WTC11 (cell line): ENCODE results near the gene SEPTIN8. TPM values are rescaled to one million over a fixed set of nuclear protein-coding genes. Genes with fewer than 3 reads are reported as not detected.

Experiments used
- ATAC-seq: fragments of 200-7000 bp; cut with Tn5 transposase; 2 replicates; pipeline ENCODE4 v1.10.0; 2021; ENCODE audit warnings: mild to moderate bottlenecking, moderate library complexity
- CTCF ChIA-PET: fragments of 300-600 bp; sonication (Branson Sonifier 250); formaldehyde crosslinking; loops from one replicate; lab custom pipeline; 2021; ENCODE audit warnings: antibody characterized with exemption; lab: Charles Lee
- POLR2A ChIA-PET: fragments of 350-600 bp; sonication (Branson Sonifier 250); formaldehyde crosslinking; loops from one replicate; lab custom pipeline; 2021; ENCODE audit warnings: antibody characterized with exemption; lab: Charles Lee
- DNase-seq: peaks from one replicate; pipeline ENCODE4 v3.0.0; 2021; ENCODE audit warnings: low spot score
- H3K27ac Mint-ChIP-seq: 2 replicates; pipeline ENCODE4 v1.8.0; 2021; ENCODE audit warnings: mixed read lengths
- H3K27me3 Mint-ChIP-seq: 2 replicates; pipeline ENCODE4 v1.8.0; 2021; ENCODE audit warnings: low read depth, mild to moderate bottlenecking, moderate library complexity, mixed read lengths
- H3K36me3 Mint-ChIP-seq: 2 replicates; pipeline ENCODE4 v1.8.0; 2021; ENCODE audit warnings: mixed read lengths
- H3K4me1 Mint-ChIP-seq: 2 replicates; pipeline ENCODE4 v1.8.0; 2022; ENCODE audit warnings: mixed read lengths
- H3K4me3 Mint-ChIP-seq: 2 replicates; pipeline ENCODE4 v1.8.0; 2021; ENCODE audit warnings: mild to moderate bottlenecking, moderate library complexity, mixed read lengths
- H3K9me3 Mint-ChIP-seq: 2 replicates; pipeline ENCODE4 v1.8.0; 2021; ENCODE audit warnings: mixed read lengths
- ATF6 ChIP-seq: sonication (generic); formaldehyde crosslinking; IDR thresholded peaks from 2 replicates; pipeline ENCODE4 v1.8.1; 2023; ENCODE audit warnings: mild to moderate bottlenecking, missing genetic modification reagents
- CREB1 ChIP-seq: sonication (generic); formaldehyde crosslinking; IDR thresholded peaks from 2 replicates; pipeline ENCODE4 v1.8.0; 2023; ENCODE audit warnings: mild to moderate bottlenecking, missing genetic modification reagents
- CTCF ChIP-seq: fragments of 200-600 bp; IDR thresholded peaks from 2 replicates; pipeline ENCODE4 v1.8.0; 2022; ENCODE audit warnings: antibody characterized with exemption
- ELF4 ChIP-seq: sonication (generic); formaldehyde crosslinking; IDR thresholded peaks from 2 replicates; pipeline ENCODE4 v1.8.1; 2022; ENCODE audit warnings: low read depth, mild to moderate bottlenecking, moderate library complexity, missing genetic modification reagents
- ERG ChIP-seq: fragments of 250-450 bp; sonication (Bioruptor Pico); IDR thresholded peaks from 2 replicates; pipeline ENCODE4 v1.8.0; 2021; ENCODE audit warnings: mild to moderate bottlenecking
- ETV6 ChIP-seq: sonication (generic); formaldehyde crosslinking; IDR thresholded peaks from 2 replicates; pipeline ENCODE4 v1.8.1; 2022; ENCODE audit warnings: mild to moderate bottlenecking, missing genetic modification reagents
- FOXJ3 ChIP-seq: sonication (generic); formaldehyde crosslinking; IDR thresholded peaks from 2 replicates; pipeline ENCODE4 v1.9.0; 2021; ENCODE audit warnings: missing genetic modification reagents, mild to moderate bottlenecking, borderline replicate concordance
- FOXP1 ChIP-seq: sonication (generic); formaldehyde crosslinking; IDR thresholded peaks from 2 replicates; pipeline ENCODE4 v1.8.0; 2022; ENCODE audit warnings: missing genetic modification reagents, mild to moderate bottlenecking, moderate library complexity, borderline replicate concordance
- GABPB1 ChIP-seq: sonication (generic); formaldehyde crosslinking; IDR thresholded peaks from 2 replicates; pipeline ENCODE4 v1.8.1; 2023; ENCODE audit warnings: mild to moderate bottlenecking, missing genetic modification reagents
- GTF2I ChIP-seq: fragments of 250-450 bp; sonication (Bioruptor Pico); conservative IDR thresholded peaks from 2 replicates; pipeline ENCODE4 v1.4.0; 2021; ENCODE audit warnings: mild to moderate bottlenecking
- JAZF1 ChIP-seq: fragments of 250-450 bp; sonication (Bioruptor Pico); IDR thresholded peaks from 2 replicates; pipeline ENCODE4 v1.9.0; 2021; ENCODE audit warnings: moderate library complexity, mild to moderate bottlenecking, inconsistent platforms
- NR2C2 ChIP-seq: sonication (generic); formaldehyde crosslinking; IDR thresholded peaks from 2 replicates; pipeline ENCODE4 v1.8.0; 2022; ENCODE audit warnings: mild to moderate bottlenecking, missing genetic modification reagents
- PREB ChIP-seq: sonication (generic); formaldehyde crosslinking; IDR thresholded peaks from 2 replicates; pipeline ENCODE4 v1.8.1; 2022; ENCODE audit warnings: mild to moderate bottlenecking, missing genetic modification reagents, moderate library complexity, borderline replicate concordance
- PRRX2 ChIP-seq: fragments of 250-450 bp; sonication (Bioruptor Pico); IDR thresholded peaks from 2 replicates; pipeline ENCODE4 v1.8.0; 2021; ENCODE audit warnings: mild to moderate bottlenecking
- SMAD3 ChIP-seq: sonication (generic); formaldehyde crosslinking; IDR thresholded peaks from 2 replicates; pipeline ENCODE4 v1.8.0; 2022; ENCODE audit warnings: missing genetic modification reagents, mild to moderate bottlenecking, borderline replicate concordance
- TP53 ChIP-seq: sonication (generic); formaldehyde crosslinking; IDR thresholded peaks from 2 replicates; pipeline ENCODE4 v1.8.1; 2023; ENCODE audit warnings: mild to moderate bottlenecking, missing genetic modification reagents
- ZNF263 ChIP-seq: sonication (generic); formaldehyde crosslinking; IDR thresholded peaks from 2 replicates; pipeline ENCODE4 v1.8.1; 2022; ENCODE audit warnings: low read depth, mild to moderate bottlenecking, moderate library complexity, missing genetic modification reagents
- ZNF416 ChIP-seq: fragments of 250-450 bp; sonication (Bioruptor Pico); IDR thresholded peaks from 2 replicates; pipeline ENCODE4 v1.9.0; 2021; ENCODE audit warnings: mild to moderate bottlenecking, inconsistent platforms
- total RNA-seq: library from RNA; stranded (reverse); gene quantifications from 3 replicates; pipeline ENCODE4 v1.2.3, GENCODE V29; 2021
- TF ChIP-seq, protein P1 (sequence below): fragments of 250-450 bp; sonication (Bioruptor Pico); IDR thresholded peaks from 2 replicates; pipeline ENCODE4 v1.9.0; 2021; ENCODE audit warnings: moderate library complexity, mild to moderate bottlenecking, inconsistent platforms, borderline replicate concordance
- TF ChIP-seq, protein P2 (sequence below): sonication (generic); formaldehyde crosslinking; IDR thresholded peaks from 2 replicates; pipeline ENCODE4 v1.8.1; 2022; ENCODE audit warnings: missing genetic modification reagents, borderline replicate concordance
- TF ChIP-seq, protein P3 (sequence below): sonication (generic); formaldehyde crosslinking; IDR thresholded peaks from 2 replicates; pipeline ENCODE4 v1.8.0; 2023; ENCODE audit warnings: missing genetic modification reagents, mild to moderate bottlenecking, borderline replicate concordance
- TF ChIP-seq, protein P4 (sequence below): sonication (generic); formaldehyde crosslinking; IDR thresholded peaks from 2 replicates; pipeline ENCODE4 v1.8.1; 2023; ENCODE audit warnings: mild to moderate bottlenecking, missing genetic modification reagents

SEPTIN8 gene
- total RNA-seq, 1 experiment from 2014 or later, result 35.8 TPM

GRCh38 chr5:132785864-132786263 is 8.8 kb upstream of the SEPTIN8 start (continued):
- TF ChIP-seq PREB (CRISPR knock-in tag), result no peak
- no peak for TF ChIP-seq ZNF416 (CRISPR knock-in tag)
- no peak for TF ChIP-seq SMAD3
- TF ChIP-seq GTF2I, result no peak
- no peak for TF ChIP-seq JAZF1 (CRISPR knock-in tag)
- TF ChIP-seq PRRX2, result no peak
- TF ChIP-seq FOXJ3 (CRISPR knock-in tag), result no peak
- TF ChIP-seq, protein P1, sequence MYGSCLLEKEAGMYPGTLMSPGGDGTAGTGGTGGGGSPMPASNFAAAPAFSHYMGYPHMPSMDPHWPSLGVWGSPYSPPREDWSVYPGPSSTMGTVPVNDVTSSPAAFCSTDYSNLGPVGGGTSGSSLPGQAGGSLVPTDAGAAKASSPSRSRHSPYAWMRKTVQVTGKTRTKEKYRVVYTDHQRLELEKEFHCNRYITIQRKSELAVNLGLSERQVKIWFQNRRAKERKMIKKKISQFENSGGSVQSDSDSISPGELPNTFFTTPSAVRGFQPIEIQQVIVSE (CRISPR knock-in tag), result no peak
- TF ChIP-seq FOXP1 (CRISPR knock-in tag), result no peak
- TF ChIP-seq CTCF, result no peak
- no peak for TF ChIP-seq ELF4 (CRISPR knock-in tag)
- no peak for TF ChIP-seq ERG (CRISPR knock-in tag)
- no peak for TF ChIP-seq CREB1 (CRISPR knock-in tag)

- ChIA-PET CTCF (interaction anchor here (0.7 to 1.4 kb wide), 4 partner anchors 22 to 636 kb away, joined by 3 to 4 read pairs (median 3); partner anchors contain the start of gene CCNI2), POLR2A (no interaction called here)
- TF ChIP-seq NR2C2 (CRISPR knock-in tag), result no peak
- TF ChIP-seq ETV6 (CRISPR knock-in tag), result no peak
- TF ChIP-seq, protein P2, sequence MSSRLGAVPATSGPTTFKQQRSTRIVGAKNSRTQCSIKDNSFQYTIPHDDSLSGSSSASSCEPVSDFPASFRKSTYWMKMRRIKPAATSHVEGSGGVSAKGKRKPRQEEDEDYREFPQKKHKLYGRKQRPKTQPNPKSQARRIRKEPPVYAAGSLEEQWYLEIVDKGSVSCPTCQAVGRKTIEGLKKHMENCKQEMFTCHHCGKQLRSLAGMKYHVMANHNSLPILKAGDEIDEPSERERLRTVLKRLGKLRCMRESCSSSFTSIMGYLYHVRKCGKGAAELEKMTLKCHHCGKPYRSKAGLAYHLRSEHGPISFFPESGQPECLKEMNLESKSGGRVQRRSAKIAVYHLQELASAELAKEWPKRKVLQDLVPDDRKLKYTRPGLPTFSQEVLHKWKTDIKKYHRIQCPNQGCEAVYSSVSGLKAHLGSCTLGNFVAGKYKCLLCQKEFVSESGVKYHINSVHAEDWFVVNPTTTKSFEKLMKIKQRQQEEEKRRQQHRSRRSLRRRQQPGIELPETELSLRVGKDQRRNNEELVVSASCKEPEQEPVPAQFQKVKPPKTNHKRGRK (CRISPR knock-in tag), result no peak
- no peak for TF ChIP-seq GABPB1 (CRISPR knock-in tag)
- TF ChIP-seq, protein P1 (CRISPR knock-in tag), result no peak
- TF ChIP-seq, protein P3, sequence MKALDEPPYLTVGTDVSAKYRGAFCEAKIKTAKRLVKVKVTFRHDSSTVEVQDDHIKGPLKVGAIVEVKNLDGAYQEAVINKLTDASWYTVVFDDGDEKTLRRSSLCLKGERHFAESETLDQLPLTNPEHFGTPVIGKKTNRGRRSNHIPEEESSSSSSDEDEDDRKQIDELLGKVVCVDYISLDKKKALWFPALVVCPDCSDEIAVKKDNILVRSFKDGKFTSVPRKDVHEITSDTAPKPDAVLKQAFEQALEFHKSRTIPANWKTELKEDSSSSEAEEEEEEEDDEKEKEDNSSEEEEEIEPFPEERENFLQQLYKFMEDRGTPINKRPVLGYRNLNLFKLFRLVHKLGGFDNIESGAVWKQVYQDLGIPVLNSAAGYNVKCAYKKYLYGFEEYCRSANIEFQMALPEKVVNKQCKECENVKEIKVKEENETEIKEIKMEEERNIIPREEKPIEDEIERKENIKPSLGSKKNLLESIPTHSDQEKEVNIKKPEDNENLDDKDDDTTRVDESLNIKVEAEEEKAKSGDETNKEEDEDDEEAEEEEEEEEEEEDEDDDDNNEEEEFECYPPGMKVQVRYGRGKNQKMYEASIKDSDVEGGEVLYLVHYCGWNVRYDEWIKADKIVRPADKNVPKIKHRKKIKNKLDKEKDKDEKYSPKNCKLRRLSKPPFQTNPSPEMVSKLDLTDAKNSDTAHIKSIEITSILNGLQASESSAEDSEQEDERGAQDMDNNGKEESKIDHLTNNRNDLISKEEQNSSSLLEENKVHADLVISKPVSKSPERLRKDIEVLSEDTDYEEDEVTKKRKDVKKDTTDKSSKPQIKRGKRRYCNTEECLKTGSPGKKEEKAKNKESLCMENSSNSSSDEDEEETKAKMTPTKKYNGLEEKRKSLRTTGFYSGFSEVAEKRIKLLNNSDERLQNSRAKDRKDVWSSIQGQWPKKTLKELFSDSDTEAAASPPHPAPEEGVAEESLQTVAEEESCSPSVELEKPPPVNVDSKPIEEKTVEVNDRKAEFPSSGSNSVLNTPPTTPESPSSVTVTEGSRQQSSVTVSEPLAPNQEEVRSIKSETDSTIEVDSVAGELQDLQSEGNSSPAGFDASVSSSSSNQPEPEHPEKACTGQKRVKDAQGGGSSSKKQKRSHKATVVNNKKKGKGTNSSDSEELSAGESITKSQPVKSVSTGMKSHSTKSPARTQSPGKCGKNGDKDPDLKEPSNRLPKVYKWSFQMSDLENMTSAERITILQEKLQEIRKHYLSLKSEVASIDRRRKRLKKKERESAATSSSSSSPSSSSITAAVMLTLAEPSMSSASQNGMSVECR (CRISPR knock-in tag), result no peak
- TF ChIP-seq TP53, result no peak
- TF ChIP-seq ZNF263 (CRISPR knock-in tag), result no peak
- TF ChIP-seq ATF6 (CRISPR knock-in tag), result no peak
- no peak for TF ChIP-seq CREB1 (CRISPR knock-in tag)
- TF ChIP-seq, protein P4, sequence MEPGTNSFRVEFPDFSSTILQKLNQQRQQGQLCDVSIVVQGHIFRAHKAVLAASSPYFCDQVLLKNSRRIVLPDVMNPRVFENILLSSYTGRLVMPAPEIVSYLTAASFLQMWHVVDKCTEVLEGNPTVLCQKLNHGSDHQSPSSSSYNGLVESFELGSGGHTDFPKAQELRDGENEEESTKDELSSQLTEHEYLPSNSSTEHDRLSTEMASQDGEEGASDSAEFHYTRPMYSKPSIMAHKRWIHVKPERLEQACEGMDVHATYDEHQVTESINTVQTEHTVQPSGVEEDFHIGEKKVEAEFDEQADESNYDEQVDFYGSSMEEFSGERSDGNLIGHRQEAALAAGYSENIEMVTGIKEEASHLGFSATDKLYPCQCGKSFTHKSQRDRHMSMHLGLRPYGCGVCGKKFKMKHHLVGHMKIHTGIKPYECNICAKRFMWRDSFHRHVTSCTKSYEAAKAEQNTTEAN (CRISPR knock-in tag), result no peak
These were observed 8.3 kb upstream of the SEPTIN8 start for GRCh38 chr5:132785365-132785764.

More at GRCh38 chr5:132785365-132785764, 8.3 kb upstream of the SEPTIN8 start:
- ATAC-seq (no peak), DNase-seq (no peak)
- peaks cover 14% of the 10 kb centered on the region for H3K27me3 Mint-ChIP-seq
- peaks cover 6% of the 10 kb centered on the region; the same call in 1 of the 2 replicates for H3K4me1 Mint-ChIP-seq
- peaks cover 6% of the 10 kb centered on the region for H3K9me3 Mint-ChIP-seq
- no peaks in the 10 kb centered on the region for H3K36me3 Mint-ChIP-seq
- no peak overlapping the region for H3K4me3 Mint-ChIP-seq
- no peak overlapping the region for H3K27ac Mint-ChIP-seq
